Spleen (tissue), 11 donors: ENCODE data around the gene LRRC26. TPM values are rescaled to one million over a fixed set of nuclear protein-coding genes. Genes with fewer than 3 reads are reported as not detected.

Source experiments
- DNase-seq: peaks from one replicate; pipeline ENCODE4 v3.0.0-alpha.2; 2020
- H3K27ac ChIP-seq, 8 donors: fragments of 200-600 bp; sonication (generic) in 7 of 8; 1 replicate in 4 of 8; 2 replicates in 4 of 8; pipeline versions ENCODE4 v1.5.0 to v1.8.0; 2016 to 2021; ENCODE audit warnings: inconsistent platforms in 4 of 8, mild to moderate bottlenecking in 4 of 8, moderate library complexity in 1 of 8
- H3K27me3 ChIP-seq, 7 donors: fragments of 200-600 bp; sonication (generic) in 6 of 7; replicated peaks in 1 of 7; 1 replicate in 4 of 7; 2 replicates in 3 of 7; pipeline versions ENCODE4 v1.5.0 to v1.8.0; 2016 to 2021; ENCODE audit warnings: inconsistent platforms in 3 of 7, mild to moderate bottlenecking in 1 of 7
- H3K36me3 ChIP-seq, 6 donors: fragments of 200-600 bp; sonication (generic) in 5 of 6; 1 replicate in 4 of 6; 2 replicates in 2 of 6; pipeline versions ENCODE4 v1.5.0 to v1.8.0; 2016 to 2021; ENCODE audit warnings: inconsistent platforms in 2 of 6
- H3K4me1 ChIP-seq, 6 donors: fragments of 200-600 bp; sonication (generic) in 5 of 6; 1 replicate in 3 of 6; 2 replicates in 3 of 6; pipeline versions ENCODE4 v1.5.0 to v1.8.0; 2016 to 2021; ENCODE audit warnings: inconsistent platforms in 3 of 6
- H3K4me3 ChIP-seq, 8 donors: fragments of 200-600 bp; sonication (generic) in 7 of 8; 1 replicate in 4 of 8; 2 replicates in 4 of 8; pipeline versions ENCODE4 v1.5.0 to v1.8.0; 2016 to 2021; ENCODE audit warnings: inconsistent platforms in 4 of 8, mild to moderate bottlenecking in 4 of 8, moderate library complexity in 2 of 8
- H3K9me3 ChIP-seq, 8 donors: fragments of 200-600 bp; sonication (generic) in 7 of 8; 1 replicate in 4 of 8; 2 replicates in 4 of 8; pipeline versions ENCODE4 v1.5.0 to v1.8.0; 2016 to 2021; ENCODE audit warnings: inconsistent platforms in 4 of 8
- CTCF ChIP-seq, 11 experiments: fragments of 200-600 bp in 7 of 11; fragments of 450-650 bp in 4 of 11; sonication (generic) in 4 of 11; IDR thresholded peaks in 8 of 11; conservative IDR thresholded peaks in 3 of 11; 1 replicate in 7 of 11; 2 replicates in 4 of 11; pipeline versions ENCODE4 v1.4.0 to v1.8.0; 2016 to 2021; ENCODE audit warnings: antibody characterized with exemption in 11 of 11, inconsistent platforms in 4 of 11, mild to moderate bottlenecking in 1 of 11
- POLR2A ChIP-seq, 3 donors: fragments of 450-650 bp; IDR thresholded peaks; one replicate each; pipeline ENCODE4 v1.5.1; 2017; ENCODE audit warnings: antibody characterized with exemption in 3 of 3, mild to moderate bottlenecking in 1 of 3
- POLR2AphosphoS5 ChIP-seq, 3 donors: sonication (generic); formaldehyde crosslinking; IDR thresholded peaks; one replicate each; pipeline ENCODE4 v1.5.1; 2017; ENCODE audit warnings: antibody characterized with exemption in 3 of 3
- WGBS, 5 donors: extraction: QIAGEN DNeasy Blood & Tissue Kit in 3 of 5; methylation state at CpG; one replicate each; pipeline versions ENCODE4 v1.1.5 to v1.1.7; 2013 to 2018; 5-methylcytosine and 5-hydroxymethylcytosine counted together
- intact Hi-C: fragments of 100-400 bp; cut with DNase I; formaldehyde crosslinking; loops from one replicate; pipeline ENCODE4 v1.15.0; 2023; ENCODE audit warnings: low total_unique reads
- polyA plus RNA-seq, 3 donors: library from polyadenylated mRNA; stranded (reverse); fragments of 200-250 nt; gene quantifications; one replicate each; pipeline ENCODE4 v1.2.1, GENCODE V29; 2013
- total RNA-seq, 7 donors: library from RNA; depleted of rRNA in 3 of 7; stranded (reverse); fragments of >200 nt in 3 of 7; fragmentation: NEBNext Ultra II Directional in 4 of 7; extraction: Animal tissue kit (Norgen Biotek cat#: 25700) in 4 of 7; gene quantifications; one replicate each; pipeline versions ENCODE4 v1.1.0 to v1.2.1, GENCODE V29; 2016 to 2021
- donor health status: healthy with polysubstance abuse.
- donor health status: DM: no; HTN: no; CAD: no; lungs with moderate emphysema.
- donor health status: DM: no; HTN: no; CAD: no.
- donor health status: Bipolar disorder and iron deficiency.
- donor health status: healthy.
- donor health status: DM: no; HTN: no; CAD: no.
- donor health status: DM: yes; HTN: yes; CAD: no.

LRRC26 gene
- total and polyA plus RNA-seq, 10 donors = 0.06 to 0.60 (median 0.28) TPM; not detected in 7

DNA sequence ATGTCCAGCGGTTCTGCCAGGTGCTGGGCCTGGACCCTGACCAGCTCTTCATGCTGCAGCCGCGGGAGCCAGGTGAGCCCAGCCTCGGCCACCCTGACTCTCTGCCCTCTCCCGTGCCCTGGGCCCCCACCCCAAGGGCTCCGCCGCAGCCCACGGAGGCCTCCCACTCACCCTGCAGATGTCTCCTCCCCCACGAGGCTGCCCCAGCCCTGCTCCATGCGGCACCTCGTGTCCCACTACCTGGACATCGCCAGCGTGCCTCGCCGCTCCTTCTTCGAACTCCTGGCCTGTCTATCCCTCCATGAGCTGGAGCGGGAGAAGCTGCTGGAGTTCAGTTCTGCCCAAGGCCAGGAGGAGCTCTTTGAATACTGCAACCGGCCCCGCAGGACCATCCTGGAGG lies 44.8 kb upstream of the LRRC26 start:
- no peaks in the 10 kb centered on the region for H3K27me3 ChIP-seq
- intact Hi-C loops = no loop called here
- no peak overlapping the region for H3K4me3 ChIP-seq
- no peaks in the 10 kb centered on the region for H3K9me3 ChIP-seq
- TF ChIP-seq POLR2AphosphoS5 (IDR thresholded peaks at IDR 0.05) (peak in 2 of 3 donors; percentile 17 to 21), CTCF (IDR thresholded peaks at IDR 0.05 in 8 of 11, conservative IDR thresholded peaks at IDR 0.05 in 3 of 11) (no peak)
- no peak for DNase-seq
- peaks cover 0 to 34% (median 18%) of the 10 kb centered on the region in 6 donors for H3K4me1 ChIP-seq
- 91 to 97% (median 95%) methylated on average over 13 to 19 of the region's 19 CpGs for WGBS, 5 donors
- H3K27ac ChIP-seq = no peak overlapping the region
- H3K36me3 ChIP-seq = peaks cover 0 to 78% (median 23%) of the 10 kb centered on the region in 6 donors

- H3K4me3 ChIP-seq = no peak overlapping the region
- H3K9me3 ChIP-seq = no peaks in the 10 kb centered on the region
- no peak for DNase-seq
- peaks cover 0 to 90% (median 23%) of the 10 kb centered on the region in 6 donors for H3K36me3 ChIP-seq
- peaks cover 0 to 22% (median 16%) of the 10 kb centered on the region in 6 donors for H3K4me1 ChIP-seq
- H3K27ac ChIP-seq = no peak overlapping the region
- intact Hi-C loops = no loop called here
- no peaks in the 10 kb centered on the region for H3K27me3 ChIP-seq
- no peak for TF ChIP-seq CTCF (IDR thresholded peaks at IDR 0.05 in 8 of 11, conservative IDR thresholded peaks at IDR 0.05 in 3 of 11)
- TF ChIP-seq POLR2AphosphoS5 (IDR thresholded peaks at IDR 0.05) = peak in 2 of 3 donors; percentile 15 to 45
- WGBS, 5 donors = 87 to 96% (median 92%) methylated on average over 31 to 49 of the region's 49 CpGs
These were observed 43.6 kb upstream of the LRRC26 start for GRCh38 chr9:137213160-137214060.

DNA sequence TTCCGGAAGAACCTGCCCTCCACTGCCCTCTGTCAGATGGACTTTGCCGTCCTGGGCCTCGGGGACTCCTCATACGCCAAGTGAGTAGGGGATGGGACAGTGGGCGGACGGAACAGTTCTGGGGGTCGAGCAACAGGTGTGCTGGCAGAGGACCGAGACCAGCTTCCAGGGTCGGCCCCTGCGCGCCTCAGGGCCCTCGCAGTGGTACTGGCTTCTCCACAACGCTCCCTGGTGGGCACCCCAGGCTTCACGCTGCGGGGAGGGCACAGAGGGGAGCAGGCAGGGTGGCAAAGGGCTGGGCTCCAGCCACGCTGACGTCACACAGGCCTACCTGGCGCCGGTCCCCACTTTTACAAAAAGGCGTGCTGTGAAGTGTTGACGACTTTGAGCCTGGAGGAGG lies 42.7 kb upstream of the LRRC26 start:
- Histone ChIP-seq H3K9me3 (no peaks in the 10 kb centered on the region), H3K36me3 (peaks cover 0 to 90% (median 23%) of the 10 kb centered on the region in 6 donors), H3K27ac (no peak overlapping the region), H3K4me3 (no peak overlapping the region), H3K4me1 (peaks cover 0 to 19% (median 9%) of the 10 kb centered on the region in 6 donors), H3K27me3 (no peaks in the 10 kb centered on the region)
- no peak for DNase-seq
- intact Hi-C loops = no loop called here
- 83 to 93% (median 88%) methylated on average over 11 to 21 of the region's 21 CpGs for WGBS, 5 donors
- TF ChIP-seq POLR2A (IDR thresholded peaks at IDR 0.05) = no peak
- peak in 1 of 3 donors; percentile 26 for TF ChIP-seq POLR2AphosphoS5 (IDR thresholded peaks at IDR 0.05)

GRCh38 chr9:137211532-137211931 lies 41.7 kb upstream of the LRRC26 start:
- H3K4me1 ChIP-seq = peaks cover 4 to 19% (median 11%) of the 10 kb centered on the region in 6 donors
- H3K9me3 ChIP-seq = no peaks in the 10 kb centered on the region
- intact Hi-C loops = no loop called here
- H3K27ac ChIP-seq = no peak overlapping the region
- H3K27me3 ChIP-seq = no peaks in the 10 kb centered on the region
- TF ChIP-seq POLR2AphosphoS5 (IDR thresholded peaks at IDR 0.05) (peak in 1 of 3 donors; percentile 14), CTCF (IDR thresholded peaks at IDR 0.05 in 8 of 11, conservative IDR thresholded peaks at IDR 0.05 in 3 of 11) (no peak)
- DNase-seq = no peak
- H3K4me3 ChIP-seq = no peak overlapping the region
- 77 to 83% (median 80%) methylated on average over 13 of the region's 13 CpGs for WGBS, 5 donors
- peaks cover 0 to 87% (median 22%) of the 10 kb centered on the region in 6 donors for H3K36me3 ChIP-seq
